OCI-LY1 (cell line): Measurements from ENCODE around the gene RC3H1.

Experiments used
- CTCF ChIP-seq: fragments of 200-600 bp; sonication (generic), shearing (Covaris generic); IDR thresholded peaks from 2 replicates; pipeline ENCODE4 v1.5.1; 2017; ENCODE audit warnings: mild to moderate bottlenecking, antibody characterized with exemption, low read length, moderate library complexity, mixed read lengths
- EZH2 ChIP-seq: fragments of 200-600 bp; sonication (generic), shearing (Covaris generic); IDR thresholded peaks from 2 replicates; pipeline ENCODE4 v1.8.0; 2017; ENCODE audit warnings: borderline replicate concordance, mixed run types, mild to moderate bottlenecking, antibody characterized with exemption, low read length, moderate library complexity, mixed read lengths

- TF ChIP-seq CTCF (no peak), EZH2 (no peak)
Measured at GRCh38 chr1:174031099-174031498, 8.9 kb upstream of the RC3H1 start.
